ENCODE data around the gene BMERB1.

BMERB1 gene

DNA sequence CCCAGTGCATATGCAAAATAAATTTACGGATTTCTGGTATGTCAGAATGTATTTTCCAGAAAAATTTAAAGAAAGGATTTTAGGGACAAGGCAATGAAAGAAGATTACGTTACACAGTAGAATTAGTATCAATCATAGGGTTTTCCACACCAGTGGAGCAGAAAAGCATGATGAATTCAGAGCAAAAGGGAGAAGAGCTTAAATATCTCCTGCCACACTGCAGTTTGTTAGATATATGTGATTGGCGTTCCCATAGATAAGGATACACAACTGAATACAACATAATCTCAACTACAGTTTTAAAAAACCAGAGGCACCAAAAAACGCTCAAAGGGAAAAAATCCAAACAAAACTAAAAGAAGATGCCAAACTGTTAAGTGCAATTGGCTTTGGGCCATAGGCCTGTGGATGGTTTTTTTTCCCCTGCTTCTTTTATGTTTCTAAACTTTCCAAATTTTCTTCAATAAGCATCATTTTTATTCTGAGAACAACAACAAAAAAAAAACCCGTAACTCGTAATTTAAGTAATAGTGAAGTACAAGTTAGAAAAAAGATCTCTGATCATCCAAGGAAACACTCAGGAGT lies 186.3 kb downstream of the BMERB1 start:
- Mint-ChIP-seq H3K4me3 (no peak overlapping the region), H3K27ac (no peak overlapping the region), H3K4me1 (ENCODE audit: low read depth) (no peaks in the 10 kb centered on the region), H3K9me3 (no peaks in the 10 kb centered on the region), H3K27me3 (ENCODE audit: low read depth) (no peaks in the 10 kb centered on the region), H3K36me3 (ENCODE audit: low read depth) (peaks cover 59% of the 10 kb centered on the region)
- DNase-seq (ENCODE audit: low spot score) = no peak

GRCh38 chr16:15621456-15621855 lies 187.1 kb downstream of the BMERB1 start:
- no peak for DNase-seq (ENCODE audit: low spot score)
- H3K4me3 Mint-ChIP-seq = no peak overlapping the region
- no peaks in the 10 kb centered on the region for H3K27me3 Mint-ChIP-seq (ENCODE audit: low read depth)
- peaks cover 56% of the 10 kb centered on the region for H3K36me3 Mint-ChIP-seq (ENCODE audit: low read depth)
- no peaks in the 10 kb centered on the region for H3K9me3 Mint-ChIP-seq
- H3K27ac Mint-ChIP-seq = no peak overlapping the region
- no peaks in the 10 kb centered on the region for H3K4me1 Mint-ChIP-seq (ENCODE audit: low read depth)

DNA sequence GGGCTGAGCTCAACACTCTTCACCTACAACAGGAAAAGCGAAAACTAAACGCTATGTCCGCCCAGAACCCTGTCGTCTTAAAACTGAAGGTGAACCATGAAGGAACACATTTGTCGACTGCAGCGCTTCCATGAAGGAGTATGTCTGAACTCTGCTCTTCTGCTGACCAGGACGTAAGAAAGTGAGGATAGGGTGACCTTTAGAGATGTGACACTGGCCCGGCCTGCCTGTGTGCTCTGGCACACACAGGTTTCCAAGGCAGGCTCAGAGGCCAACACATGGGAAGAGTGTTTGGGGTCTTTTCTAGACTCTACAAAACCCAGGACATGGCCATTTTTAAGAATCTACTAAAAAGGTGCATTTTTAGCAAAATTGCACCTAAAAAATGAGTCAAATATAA lies 187.5 kb downstream of the BMERB1 start:
- no peak for DNase-seq (ENCODE audit: low spot score)
- no peaks in the 10 kb centered on the region for H3K27me3 Mint-ChIP-seq (ENCODE audit: low read depth)
- no peaks in the 10 kb centered on the region for H3K9me3 Mint-ChIP-seq
- H3K4me3 Mint-ChIP-seq = no peak overlapping the region
- peaks cover 52% of the 10 kb centered on the region for H3K36me3 Mint-ChIP-seq (ENCODE audit: low read depth)
- no peak overlapping the region for H3K27ac Mint-ChIP-seq
- H3K4me1 Mint-ChIP-seq (ENCODE audit: low read depth) = no peaks in the 10 kb centered on the region

DNA sequence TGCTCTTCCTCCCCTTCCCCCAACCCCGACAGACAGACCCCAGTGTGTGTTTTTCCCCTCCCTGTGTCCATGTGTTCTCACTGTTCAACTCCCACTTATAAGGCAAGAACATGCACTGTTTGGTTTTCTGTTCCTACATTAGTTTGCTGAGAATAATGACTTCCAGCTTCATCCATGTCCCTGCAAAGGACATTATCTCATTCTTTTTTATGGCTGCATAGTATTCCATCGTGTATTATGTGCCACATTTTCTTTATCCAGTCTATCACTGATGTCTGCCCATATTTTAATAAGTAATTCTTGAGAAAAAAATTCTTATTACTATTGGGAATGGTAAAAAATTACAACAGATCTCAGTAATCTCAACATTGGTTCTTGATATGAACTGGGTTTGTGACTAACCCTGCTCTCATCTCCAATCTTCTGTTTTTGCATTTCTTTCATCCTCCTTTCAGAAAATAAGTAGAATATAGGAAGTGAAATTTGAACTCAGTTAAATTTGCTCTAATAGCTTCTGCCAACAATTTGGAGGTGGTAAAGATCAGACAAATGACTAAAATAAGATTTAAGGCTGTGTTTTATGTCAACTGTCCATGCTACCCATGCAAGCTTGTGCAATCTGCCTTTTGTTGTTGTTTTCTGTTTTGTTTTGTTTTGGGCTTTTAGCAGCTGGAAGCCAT lies 197.5 kb downstream of the BMERB1 start:
- no peaks in the 10 kb centered on the region for H3K9me3 Mint-ChIP-seq
- H3K36me3 Mint-ChIP-seq (ENCODE audit: low read depth) = peaks cover 67% of the 10 kb centered on the region
- H3K4me1 Mint-ChIP-seq (ENCODE audit: low read depth) = peaks cover 11% of the 10 kb centered on the region

DNA sequence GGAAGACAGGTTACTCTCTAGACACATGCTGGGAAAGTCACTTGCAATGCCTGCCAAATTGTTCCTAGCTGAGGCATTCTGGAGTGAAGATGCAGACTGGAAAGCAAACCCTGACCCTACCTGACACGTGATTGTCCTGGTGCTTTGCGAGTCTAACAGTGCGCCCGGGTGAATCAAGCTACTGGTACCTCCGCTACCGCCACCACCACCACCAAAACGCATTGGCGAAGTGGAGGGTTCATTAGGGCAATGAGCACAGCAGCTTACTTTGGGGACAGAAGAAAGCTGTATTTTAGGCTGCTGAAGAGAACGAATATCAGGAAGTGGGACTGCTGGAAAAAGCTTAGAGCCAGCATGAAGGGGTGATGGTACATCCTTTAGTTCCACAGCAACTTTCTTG lies 201.5 kb downstream of the BMERB1 start:
- peak overlapping the region; percentile 62 for H3K4me3 Mint-ChIP-seq
- no peaks in the 10 kb centered on the region for H3K9me3 Mint-ChIP-seq
- H3K27me3 Mint-ChIP-seq (ENCODE audit: low read depth) = no peaks in the 10 kb centered on the region
- H3K4me1 Mint-ChIP-seq (ENCODE audit: low read depth) = peaks cover 37% of the 10 kb centered on the region
- no peak for DNase-seq (ENCODE audit: low spot score)
- peaks cover 75% of the 10 kb centered on the region for H3K36me3 Mint-ChIP-seq (ENCODE audit: low read depth)
- H3K27ac Mint-ChIP-seq = peak overlapping the region; percentile 85

More for the DNA sequence above, 197.5 kb downstream of the BMERB1 start:
- Mint-ChIP-seq H3K27ac (no peak overlapping the region), H3K27me3 (ENCODE audit: low read depth) (no peaks in the 10 kb centered on the region), H3K4me3 (no peak overlapping the region)
- DNase-seq (ENCODE audit: low spot score) = no peak

GRCh38 chr16:15636392-15636873 lies 202.0 kb downstream of the BMERB1 start:
- peaks cover 42% of the 10 kb centered on the region for H3K4me1 Mint-ChIP-seq (ENCODE audit: low read depth)
- H3K36me3 Mint-ChIP-seq (ENCODE audit: low read depth) = peaks cover 71% of the 10 kb centered on the region

More at GRCh38 chr16:15636392-15636873, 202.0 kb downstream of the BMERB1 start:
- Mint-ChIP-seq H3K27ac (peak overlapping the region; percentile 85), H3K27me3 (ENCODE audit: low read depth) (no peaks in the 10 kb centered on the region), H3K4me3 (peak overlapping the region; percentile 62), H3K9me3 (no peaks in the 10 kb centered on the region)
- no peak for DNase-seq (ENCODE audit: low spot score)

All from T-helper 2 cell treated with Interferon-gamma antibody and Interleukin-4, amounts not matched to agents 5 μg/mL and 100 μg/mL, for 36 hours (primary cell).